LNCaP clone FGC (cell line): ENCODE measurements around the gene LYST.

Experiments
- DNase-seq: peaks from one replicate; pipeline ENCODE4 v3.0.0-alpha.2; 2011; ENCODE audit warnings: low read depth
- H3K4me3 ChIP-seq: 2 replicates; pipeline ENCODE4 v1.5.1; 2011; ENCODE audit warnings: mild to moderate bottlenecking, low read depth, low read length, control low read depth
- CTCF ChIP-seq: IDR thresholded peaks from 2 replicates; pipeline ENCODE4 v1.5.1; 2012; ENCODE audit warnings: mild to moderate bottlenecking; ENCODE audit not compliant: control insufficient read depth, insufficient read depth; ENCODE audit errors: extremely low read depth

Gene LYST

GRCh38 chr1:235670157-235670776 is 196.4 kb downstream of the LYST start:
- no peak overlapping the region for H3K4me3 ChIP-seq
- no peak for DNase-seq
- TF ChIP-seq CTCF, result no peak

- no peak overlapping the region for H3K4me3 ChIP-seq
- DNase-seq, result no peak
- no peak for TF ChIP-seq CTCF
These were observed 197.4 kb downstream of the LYST start for GRCh38 chr1:235669277-235669676.

- no peak overlapping the region for H3K4me3 ChIP-seq
- no peak for TF ChIP-seq CTCF
- DNase-seq, result no peak
These were observed 203.1 kb downstream of the LYST start for GRCh38 chr1:235663628-235664027.

GRCh38 chr1:235661568-235661967 is 205.1 kb downstream of the LYST start:
- DNase-seq, result no peak
- no peak overlapping the region for H3K4me3 ChIP-seq
- no peak for TF ChIP-seq CTCF

GRCh38 chr1:235659186-235659771 is 207.4 kb downstream of the LYST start:
- no peak overlapping the region for H3K4me3 ChIP-seq
- TF ChIP-seq CTCF, result no peak

GRCh38 chr1:235657747-235658526 is 208.8 kb downstream of the LYST start:
- no peak for DNase-seq
- no peak overlapping the region for H3K4me3 ChIP-seq
- TF ChIP-seq CTCF, result no peak

More at GRCh38 chr1:235659186-235659771, 207.4 kb downstream of the LYST start:
- DNase-seq, result no peak
